Hematopoietic multipotent progenitor cell treated with erythropoietin and hydrocortisone succinate and interleukin-3 and kit ligand, for 4 days (in vitro differentiated cells): ENCODE results near the gene DLGAP1.
"Not testable (repeated sequence)": the region's sequence is repeated elsewhere in the genome, so short reads cannot be mapped to it uniquely, and the experiment has no call there.

Experiments used
- DNase-seq: peaks from one replicate; pipeline ENCODE4 v3.0.0-alpha.2; 2015

DLGAP1 gene

GRCh38 chr18:3709205-3709604 is 745.9 kb downstream of the DLGAP1 start:
- DNase-seq = peak; percentile 84

- peak; percentile 94 for DNase-seq
Measured at GRCh38 chr18:3706279-3707097, 748.6 kb downstream of the DLGAP1 start.

- no peak for DNase-seq
Measured at GRCh38 chr18:3704556-3705344, 750.4 kb downstream of the DLGAP1 start.

- DNase-seq = peak; percentile 87
Measured at GRCh38 chr18:3703732-3704176, 751.4 kb downstream of the DLGAP1 start.

GRCh38 chr18:3699707-3700567 is 755.2 kb downstream of the DLGAP1 start:
- DNase-seq = peak; percentile 78

- DNase-seq = not testable (repeated sequence)
Measured at GRCh38 chr18:3694030-3694778, 760.9 kb downstream of the DLGAP1 start.

GRCh38 chr18:3693410-3693809 is 761.7 kb downstream of the DLGAP1 start:
- DNase-seq = no peak

GRCh38 chr18:3692691-3693090 is 762.4 kb downstream of the DLGAP1 start:
- no peak for DNase-seq

- DNase-seq = no peak
Measured at GRCh38 chr18:3692113-3692621, 762.9 kb downstream of the DLGAP1 start.

- DNase-seq = no peak
Measured at GRCh38 chr18:3691705-3692104, 763.4 kb downstream of the DLGAP1 start.

GRCh38 chr18:3690764-3691066 is 764.4 kb downstream of the DLGAP1 start:
- no peak for DNase-seq

GRCh38 chr18:3689986-3690763 is 764.9 kb downstream of the DLGAP1 start:
- no peak for DNase-seq

- DNase-seq = peak; percentile 68
Measured at GRCh38 chr18:3689091-3689490, 766.0 kb downstream of the DLGAP1 start.

- DNase-seq = no peak
Measured at GRCh38 chr18:3688690-3689089, 766.4 kb downstream of the DLGAP1 start.

- DNase-seq = no peak
Measured at GRCh38 chr18:3683483-3683882, 771.6 kb downstream of the DLGAP1 start.

- no peak for DNase-seq
Measured at GRCh38 chr18:3682061-3682460, 773.0 kb downstream of the DLGAP1 start.

- no peak for DNase-seq
Measured at GRCh38 chr18:3679241-3679640, 775.9 kb downstream of the DLGAP1 start.

GRCh38 chr18:3675994-3676393 is 779.1 kb downstream of the DLGAP1 start:
- DNase-seq = no peak

- DNase-seq = no peak
Measured at GRCh38 chr18:3675446-3675845, 779.7 kb downstream of the DLGAP1 start.

- DNase-seq = no peak
Measured at GRCh38 chr18:3671176-3671575, 783.9 kb downstream of the DLGAP1 start.

- no peak for DNase-seq
Measured at GRCh38 chr18:3669376-3669775, 785.7 kb downstream of the DLGAP1 start.
